GM21381 (cell line): ENCODE results near the gene MTFMT.
"Not testable (repeated sequence)": the region's sequence is repeated elsewhere in the genome, so short reads cannot be mapped to it uniquely, and the experiment has no call there.

Experiments
- ATAC-seq: cut with Tn5 transposase; IDR thresholded peaks from one replicate; pipeline ENCODE4 v1.9.1; 2021; ENCODE audit warnings: mild to moderate bottlenecking, moderate library complexity; ENCODE audit not compliant: unreplicated experiment

The MTFMT gene

GRCh38 chr15:65028921-65029735, at the start of gene MTFMT:
Gene MTFMT, minus strand, starts transcription at chr15:65029639. Its CDS starts 26 bp downstream, at chr15:65029613.
- ATAC-seq = peak; percentile 80

GRCh38 chr15:65077981-65078352, 48.5 kb upstream of the MTFMT start:
- ATAC-seq = no peak

GRCh38 chr15:65077291-65077980, 48.0 kb upstream of the MTFMT start:
- no peak for ATAC-seq

- no peak for ATAC-seq
Measured at GRCh38 chr15:65076486-65077290, 47.2 kb upstream of the MTFMT start, which contains the start of gene KBTBD13. Gene KBTBD13, plus strand, starts transcription at chr15:65076746. Its CDS starts 70 bp downstream, at chr15:65076816.

- ATAC-seq = not testable (repeated sequence)
Measured at GRCh38 chr15:65075607-65076395, 46.4 kb upstream of the MTFMT start.

GRCh38 chr15:65074946-65075345, 45.5 kb upstream of the MTFMT start:
- ATAC-seq = not testable (repeated sequence)

GRCh38 chr15:65072617-65073016, 43.2 kb upstream of the MTFMT start:
- ATAC-seq = no peak

- ATAC-seq = no peak
Measured at GRCh38 chr15:65072027-65072426, 42.6 kb upstream of the MTFMT start.

- ATAC-seq = no peak
Measured at GRCh38 chr15:65071381-65071811, 42.0 kb upstream of the MTFMT start.

GRCh38 chr15:65069779-65070546, 40.5 kb upstream of the MTFMT start:
- no peak for ATAC-seq

GRCh38 chr15:65069179-65069578, 39.7 kb upstream of the MTFMT start:
- no peak for ATAC-seq

GRCh38 chr15:65068403-65068788, 39.0 kb upstream of the MTFMT start:
- no peak for ATAC-seq

GRCh38 chr15:65067645-65068402, 38.4 kb upstream of the MTFMT start, which contains the start of gene RASL12:
Gene RASL12, minus strand, starts transcription at chr15:65067991. Its CDS starts 156 bp downstream, at chr15:65067835.
- ATAC-seq = no peak

- no peak for ATAC-seq
Measured at GRCh38 chr15:65067317-65067644, 37.8 kb upstream of the MTFMT start.

- no peak for ATAC-seq
Measured at GRCh38 chr15:65066635-65067316, 37.3 kb upstream of the MTFMT start.

- no peak for ATAC-seq
Measured at GRCh38 chr15:65066001-65066634, 36.7 kb upstream of the MTFMT start.

- ATAC-seq = no peak
Measured at GRCh38 chr15:65062726-65063125, 33.3 kb upstream of the MTFMT start.

- ATAC-seq = no peak
Measured at GRCh38 chr15:65062061-65062460, 32.6 kb upstream of the MTFMT start.
